GM12874 (cell line): ENCODE results near the gene UBL7.

Experiments
- TF ChIP-seq, protein P1 (sequence below): IDR thresholded peaks from 2 replicates; pipeline ENCODE4 v1.5.1; 2011; ENCODE audit warnings: low read depth, mild to moderate bottlenecking, control low read depth, low read length, moderate library complexity; ENCODE audit not compliant: insufficient read depth

UBL7 gene

DNA sequence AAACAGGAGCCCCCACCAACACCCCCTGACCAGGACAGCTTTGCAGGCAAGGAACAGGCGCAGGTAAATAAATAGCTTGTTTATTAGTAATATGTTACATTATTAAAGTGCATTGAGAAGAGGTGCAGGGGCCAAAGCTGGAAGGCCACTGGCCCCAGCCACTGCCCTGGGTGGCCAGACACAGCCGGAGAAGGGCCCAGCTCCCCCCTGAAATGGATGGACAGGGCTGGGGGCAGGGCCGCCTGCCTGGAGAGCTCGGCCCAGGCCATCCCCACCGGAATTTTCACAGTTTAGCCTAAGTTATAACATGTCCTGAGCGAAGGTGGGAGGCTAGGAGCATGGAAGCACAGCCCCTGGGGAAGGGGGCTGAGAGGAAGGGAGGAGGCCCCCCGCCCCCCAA is 51.7 kb downstream of the UBL7 start:
- TF ChIP-seq, protein P1, sequence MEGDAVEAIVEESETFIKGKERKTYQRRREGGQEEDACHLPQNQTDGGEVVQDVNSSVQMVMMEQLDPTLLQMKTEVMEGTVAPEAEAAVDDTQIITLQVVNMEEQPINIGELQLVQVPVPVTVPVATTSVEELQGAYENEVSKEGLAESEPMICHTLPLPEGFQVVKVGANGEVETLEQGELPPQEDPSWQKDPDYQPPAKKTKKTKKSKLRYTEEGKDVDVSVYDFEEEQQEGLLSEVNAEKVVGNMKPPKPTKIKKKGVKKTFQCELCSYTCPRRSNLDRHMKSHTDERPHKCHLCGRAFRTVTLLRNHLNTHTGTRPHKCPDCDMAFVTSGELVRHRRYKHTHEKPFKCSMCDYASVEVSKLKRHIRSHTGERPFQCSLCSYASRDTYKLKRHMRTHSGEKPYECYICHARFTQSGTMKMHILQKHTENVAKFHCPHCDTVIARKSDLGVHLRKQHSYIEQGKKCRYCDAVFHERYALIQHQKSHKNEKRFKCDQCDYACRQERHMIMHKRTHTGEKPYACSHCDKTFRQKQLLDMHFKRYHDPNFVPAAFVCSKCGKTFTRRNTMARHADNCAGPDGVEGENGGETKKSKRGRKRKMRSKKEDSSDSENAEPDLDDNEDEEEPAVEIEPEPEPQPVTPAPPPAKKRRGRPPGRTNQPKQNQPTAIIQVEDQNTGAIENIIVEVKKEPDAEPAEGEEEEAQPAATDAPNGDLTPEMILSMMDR = no peak

DNA sequence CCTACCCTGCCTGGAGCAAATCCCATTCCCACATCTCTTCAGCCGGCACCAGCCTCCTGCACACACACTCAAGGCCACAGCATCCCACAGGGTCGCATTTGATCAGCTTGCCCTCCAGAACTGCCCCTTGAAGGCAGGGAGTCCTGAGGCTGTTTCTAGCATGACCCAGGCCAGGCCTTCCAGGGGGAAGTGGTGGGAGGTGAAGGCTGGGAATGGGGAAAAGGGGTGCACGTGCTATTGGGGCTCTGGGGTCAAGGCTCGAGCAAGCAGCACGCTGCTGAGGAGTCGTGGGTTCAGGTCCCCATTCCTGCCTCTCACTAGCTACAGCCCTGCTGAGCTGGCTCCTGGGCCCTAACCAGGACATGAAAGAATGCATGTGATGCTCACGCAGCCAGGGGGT is 52.1 kb downstream of the UBL7 start:
- TF ChIP-seq, protein P1 = no peak

DNA sequence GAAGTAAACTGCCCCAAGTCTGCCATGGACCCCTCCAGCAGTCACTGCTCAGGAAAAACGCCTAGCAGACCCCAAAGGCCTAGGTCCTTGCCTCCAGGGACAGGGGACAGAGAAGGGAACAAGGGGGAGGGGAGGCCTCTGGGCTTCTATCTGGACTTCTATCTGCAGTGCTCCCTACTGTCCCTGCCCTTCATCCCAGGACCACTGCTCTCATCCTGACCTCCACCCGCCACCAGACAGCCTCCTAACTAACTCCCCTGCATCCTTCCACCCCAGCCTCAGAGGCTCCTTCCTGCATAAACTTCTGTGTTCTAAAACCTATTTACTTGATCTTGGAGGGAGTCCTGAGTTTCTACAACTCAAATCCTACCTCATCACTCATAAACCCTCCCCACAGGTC is 52.6 kb downstream of the UBL7 start:
- TF ChIP-seq, protein P1 = no peak

DNA sequence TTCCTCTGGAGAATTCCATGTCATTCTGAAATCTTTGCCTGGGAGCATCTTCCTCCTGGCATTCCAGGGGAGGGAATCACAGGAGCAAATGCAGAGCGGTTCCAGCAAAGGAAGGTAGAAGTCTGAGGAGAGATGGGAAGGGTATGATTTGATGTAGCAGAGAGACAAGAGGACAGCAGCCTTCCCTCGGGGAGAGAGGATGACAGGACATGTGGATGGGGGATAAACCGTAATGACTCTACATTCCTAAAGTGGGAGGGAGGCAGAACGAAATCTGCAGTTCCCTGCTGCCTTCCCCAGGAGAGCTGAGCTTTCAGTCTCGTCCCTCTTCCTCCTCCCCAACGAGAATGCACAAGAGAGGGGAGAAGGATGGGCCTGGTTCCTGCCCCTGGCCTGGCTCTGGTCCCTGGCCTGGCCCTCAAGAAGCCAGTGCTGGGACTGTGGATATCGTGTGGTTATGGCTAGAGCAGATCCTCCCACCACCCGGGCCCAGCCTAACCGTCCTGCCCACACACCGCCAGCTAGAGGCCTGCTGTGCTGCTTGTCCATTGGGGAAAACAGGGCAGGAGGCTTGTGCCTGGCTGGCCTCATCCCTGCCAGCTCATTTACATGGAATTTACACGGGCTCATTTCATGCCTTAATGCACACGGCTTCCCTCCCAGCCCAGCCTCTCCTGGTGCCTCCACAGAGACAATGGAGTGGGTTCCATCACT is 53.8 kb downstream of the UBL7 start:
- TF ChIP-seq, protein P1 = no peak

DNA sequence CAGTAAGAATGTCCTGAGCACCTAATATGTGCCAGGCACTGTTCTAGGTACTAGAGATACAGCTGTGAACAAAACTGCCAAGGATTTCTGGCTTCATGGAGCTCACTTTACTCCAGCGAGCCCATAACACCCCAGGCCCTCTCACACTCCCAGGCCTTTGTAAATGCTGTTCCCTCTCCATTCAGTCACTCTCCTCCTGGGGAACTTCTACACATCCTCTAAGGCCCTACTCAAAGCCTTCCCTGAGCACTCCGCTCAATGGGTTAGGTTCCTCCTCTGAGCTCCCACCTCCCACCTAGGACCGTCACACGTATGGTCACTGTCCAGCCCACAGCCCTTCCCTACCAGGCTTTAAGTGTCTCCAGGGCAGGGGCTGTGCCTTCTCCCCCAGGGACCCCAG is 54.4 kb downstream of the UBL7 start:
- TF ChIP-seq, protein P1 = no peak

DNA sequence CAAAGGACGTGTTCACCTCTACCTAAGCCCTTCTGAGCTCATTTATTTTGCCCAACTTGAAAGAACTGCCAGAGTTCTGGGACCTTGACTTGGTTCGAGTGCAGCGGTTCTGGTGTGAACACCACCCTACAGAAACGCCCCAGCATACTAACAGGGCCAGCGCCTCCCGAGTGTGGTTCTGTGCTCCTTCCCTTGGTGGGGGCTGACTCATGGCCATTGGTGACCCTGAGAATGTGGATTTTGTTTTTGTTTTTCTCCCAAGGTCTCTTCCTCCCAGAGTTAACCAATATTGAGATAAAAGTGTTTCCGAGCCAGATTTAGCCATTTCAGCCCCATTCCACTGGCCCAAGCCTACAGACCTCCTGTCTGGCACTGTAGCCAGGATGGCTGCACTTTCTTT is 55.1 kb downstream of the UBL7 start:
- TF ChIP-seq, protein P1 = no peak

DNA sequence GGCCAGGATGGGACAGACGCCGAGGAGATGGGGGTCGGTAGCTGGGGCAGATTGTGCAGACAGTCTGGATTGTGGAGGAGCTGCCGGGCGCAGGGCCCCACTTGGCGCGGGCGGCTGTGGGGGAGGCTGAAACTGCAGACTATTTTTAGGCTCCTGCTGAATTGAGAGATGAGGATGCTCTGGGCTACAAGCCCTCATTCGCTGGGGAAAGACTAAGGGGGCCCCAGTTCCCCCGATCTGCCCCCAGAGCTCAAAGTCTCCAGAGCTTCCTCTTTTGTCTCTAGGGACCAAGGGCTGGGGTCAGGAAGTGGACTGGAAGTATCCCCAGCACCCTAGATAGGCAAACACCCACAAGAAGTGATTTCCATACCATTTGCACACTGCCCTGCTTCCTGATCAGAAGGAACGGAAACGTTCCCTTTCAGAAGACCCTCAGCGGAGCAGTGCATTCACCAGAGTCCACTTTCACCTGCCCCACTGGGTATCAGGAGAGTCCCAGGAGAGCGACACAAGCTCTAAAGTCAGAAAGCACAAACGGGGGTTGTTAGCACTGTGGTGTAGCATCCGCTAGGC is 56.9 kb downstream of the UBL7 start:
- TF ChIP-seq, protein P1 = no peak
